Measurements from ENCODE around the gene SLC38A3. TPM values are rescaled to one million over a fixed set of nuclear protein-coding genes. Genes with fewer than 3 reads are reported as not detected.

Gene SLC38A3
- total and polyA plus RNA-seq, 2 donors (not counting 1 experiment from before 2014, with no cell fraction given) = not detected

DNA sequence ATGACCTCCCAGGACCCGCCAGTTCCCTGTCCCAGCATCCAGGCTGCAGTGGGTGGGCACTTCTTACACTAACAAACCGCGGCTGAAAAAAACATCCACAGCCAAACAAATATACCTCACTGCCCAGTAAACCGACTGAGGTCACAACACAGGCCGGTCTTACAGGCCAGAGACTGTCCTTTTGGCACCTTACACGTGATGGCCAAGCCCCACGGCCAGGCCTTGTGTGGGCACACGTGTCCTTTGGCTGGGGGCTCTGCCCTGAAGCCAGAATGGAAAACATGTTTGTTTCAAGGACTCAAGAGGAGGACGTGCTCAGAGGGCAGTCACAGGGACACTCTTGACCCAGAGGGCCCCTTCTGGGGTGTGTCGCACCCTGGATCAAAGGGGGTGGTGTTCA, 9.8 kb downstream of the SLC38A3 start:
- H3K9ac ChIP-seq (ENCODE audit: low read length) = no peak overlapping the region
- intact Hi-C loops (cut with micrococcal nuclease) = no loop called here
- H3K4me3 ChIP-seq (ENCODE audit: control extremely low read depth in 1 of 5, extremely low read depth in 1 of 5, insufficient read depth in 1 of 5, low read depth in 2 of 5, low read length in 4 of 5) = no peak overlapping the region
- Mint-ChIP-seq H3K27ac (no peak overlapping the region), H3K4me1 (no peaks in the 10 kb centered on the region), H3K4me3 (no peak overlapping the region), H3K9me3 (ENCODE audit: insufficient read depth) (no peaks in the 10 kb centered on the region), H3K27me3 (peaks cover 6% of the 10 kb centered on the region)
- no peaks in the 10 kb centered on the region for H3K36me3 ChIP-seq (replicated peaks in 1 of 2; ENCODE audit: control extremely low read depth in 1 of 2, control insufficient read depth in 1 of 2, extremely low read depth in 1 of 2, insufficient read depth in 2 of 2, low read length in 1 of 2)
- no peaks in the 10 kb centered on the region for H3K4me1 ChIP-seq (ENCODE audit: control insufficient read depth in 2 of 2, insufficient read depth in 2 of 2, low read length in 2 of 2)
- H3K4me2 ChIP-seq (replicated peaks; ENCODE audit: low read depth, low read length, poor library complexity, severe bottlenecking) = no peak overlapping the region
- no peak for ATAC-seq (ENCODE audit: low read depth)
- CTCF ChIA-PET = interaction anchor here (1.0 to 3.1 kb wide), 2 partner anchors 11 to 32 kb away, joined by 3 to 15 read pairs; no protein-coding TSS in a partner anchor
- 93% methylated on average over 9 of the region's 10 CpGs for WGBS (ENCODE audit: insufficient coverage)
- H3K9me3 ChIP-seq (ENCODE audit: control extremely low read depth in 1 of 3, control insufficient read depth in 2 of 3, insufficient read depth in 1 of 3, low read length in 2 of 3) = peaks cover 0 to 2% (median 0%) of the 10 kb centered on the region in 3 donors
- TF ChIP-seq, protein P1, sequence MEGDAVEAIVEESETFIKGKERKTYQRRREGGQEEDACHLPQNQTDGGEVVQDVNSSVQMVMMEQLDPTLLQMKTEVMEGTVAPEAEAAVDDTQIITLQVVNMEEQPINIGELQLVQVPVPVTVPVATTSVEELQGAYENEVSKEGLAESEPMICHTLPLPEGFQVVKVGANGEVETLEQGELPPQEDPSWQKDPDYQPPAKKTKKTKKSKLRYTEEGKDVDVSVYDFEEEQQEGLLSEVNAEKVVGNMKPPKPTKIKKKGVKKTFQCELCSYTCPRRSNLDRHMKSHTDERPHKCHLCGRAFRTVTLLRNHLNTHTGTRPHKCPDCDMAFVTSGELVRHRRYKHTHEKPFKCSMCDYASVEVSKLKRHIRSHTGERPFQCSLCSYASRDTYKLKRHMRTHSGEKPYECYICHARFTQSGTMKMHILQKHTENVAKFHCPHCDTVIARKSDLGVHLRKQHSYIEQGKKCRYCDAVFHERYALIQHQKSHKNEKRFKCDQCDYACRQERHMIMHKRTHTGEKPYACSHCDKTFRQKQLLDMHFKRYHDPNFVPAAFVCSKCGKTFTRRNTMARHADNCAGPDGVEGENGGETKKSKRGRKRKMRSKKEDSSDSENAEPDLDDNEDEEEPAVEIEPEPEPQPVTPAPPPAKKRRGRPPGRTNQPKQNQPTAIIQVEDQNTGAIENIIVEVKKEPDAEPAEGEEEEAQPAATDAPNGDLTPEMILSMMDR (IDR thresholded peaks at IDR 0.05) = no peak
- no peak for TF ChIP-seq EZH2 (IDR thresholded peaks at IDR 0.05; ENCODE audit: borderline replicate concordance, insufficient read depth, low read depth, low read length, poor library complexity, severe bottlenecking)
- H2AFZ ChIP-seq (ENCODE audit: insufficient read depth, low read depth, low read length, poor library complexity, severe bottlenecking) = no peak overlapping the region
- no peaks in the 10 kb centered on the region for H4K20me1 ChIP-seq (ENCODE audit: control insufficient read depth, insufficient read depth, low read length, poor library complexity, severe bottlenecking)
- H3K27ac ChIP-seq (ENCODE audit: low read length in 2 of 2) = no peak overlapping the region
- H3K27me3 ChIP-seq (replicated peaks in 1 of 4; ENCODE audit: control extremely low read depth in 1 of 4, control insufficient read depth in 3 of 4, insufficient read depth in 4 of 4, low read length in 3 of 4) = peaks cover 0 to 3% (median 0%) of the 10 kb centered on the region in 4 experiments
- no peak for DNase-seq
- POLR2A ChIA-PET = interaction anchor here (0.5 kb wide), 1 partner anchor 107 kb away, joined by 3 read pairs; no protein-coding TSS in a partner anchor
- H3K79me2 ChIP-seq (ENCODE audit: control insufficient read depth, insufficient read depth, low read length) = no peaks in the 10 kb centered on the region

DNA sequence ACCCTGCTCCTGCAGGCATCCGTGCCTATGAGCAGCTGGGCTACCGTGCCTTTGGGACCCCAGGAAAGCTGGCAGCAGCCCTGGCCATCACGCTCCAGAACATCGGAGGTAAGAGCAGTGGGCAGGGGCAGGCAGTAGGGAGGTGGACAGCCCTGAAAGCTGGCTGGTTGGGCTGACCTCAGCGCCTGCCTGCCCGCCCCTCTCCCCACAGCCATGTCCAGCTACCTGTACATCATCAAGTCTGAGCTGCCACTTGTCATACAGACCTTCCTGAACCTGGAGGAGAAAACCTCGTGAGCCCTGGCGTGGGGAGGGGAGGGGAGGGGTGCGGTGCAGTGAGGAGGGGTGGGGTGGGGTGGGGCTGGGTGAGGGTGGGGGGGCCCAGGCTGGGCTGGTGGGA, 10.5 kb downstream of the SLC38A3 start:
- no peaks in the 10 kb centered on the region for H3K79me2 ChIP-seq (ENCODE audit: control insufficient read depth, insufficient read depth, low read length)
- H2AFZ ChIP-seq (ENCODE audit: insufficient read depth, low read depth, low read length, poor library complexity, severe bottlenecking) = no peak overlapping the region
- peaks cover 6% of the 10 kb centered on the region for H3K27me3 Mint-ChIP-seq
- no peaks in the 10 kb centered on the region for H3K36me3 ChIP-seq (replicated peaks in 1 of 2; ENCODE audit: control extremely low read depth in 1 of 2, control insufficient read depth in 1 of 2, extremely low read depth in 1 of 2, insufficient read depth in 2 of 2, low read length in 1 of 2)
- H4K20me1 ChIP-seq (ENCODE audit: control insufficient read depth, insufficient read depth, low read length, poor library complexity, severe bottlenecking) = no peaks in the 10 kb centered on the region
- no peak overlapping the region for H3K9ac ChIP-seq (ENCODE audit: low read length)
- H3K9me3 Mint-ChIP-seq (ENCODE audit: insufficient read depth) = no peaks in the 10 kb centered on the region
- no peaks in the 10 kb centered on the region for H3K4me1 ChIP-seq (ENCODE audit: control insufficient read depth in 2 of 2, insufficient read depth in 2 of 2, low read length in 2 of 2)
- intact Hi-C loops (cut with micrococcal nuclease) = no loop called here
- CTCF ChIA-PET = interaction anchor here (1.0 to 3.1 kb wide), 2 partner anchors 10 to 31 kb away, joined by 3 to 15 read pairs; no protein-coding TSS in a partner anchor
- H3K27ac ChIP-seq (ENCODE audit: low read length in 2 of 2) = no peak overlapping the region
- H3K4me2 ChIP-seq (replicated peaks; ENCODE audit: low read depth, low read length, poor library complexity, severe bottlenecking) = no peak overlapping the region
- H3K9me3 ChIP-seq (ENCODE audit: control extremely low read depth in 1 of 3, control insufficient read depth in 2 of 3, insufficient read depth in 1 of 3, low read length in 2 of 3) = peaks cover 0 to 2% (median 0%) of the 10 kb centered on the region in 3 donors
- 100% methylated on average over 2 of the region's 9 CpGs for WGBS (ENCODE audit: insufficient coverage)
- TF ChIP-seq, protein P1 (IDR thresholded peaks at IDR 0.05) = no peak
- no peak for TF ChIP-seq EZH2 (IDR thresholded peaks at IDR 0.05; ENCODE audit: borderline replicate concordance, insufficient read depth, low read depth, low read length, poor library complexity, severe bottlenecking)
- ATAC-seq (ENCODE audit: low read depth) (no peak), DNase-seq (no peak)
- peaks cover 0 to 3% (median 1%) of the 10 kb centered on the region in 4 experiments for H3K27me3 ChIP-seq (replicated peaks in 1 of 4; ENCODE audit: control extremely low read depth in 1 of 4, control insufficient read depth in 3 of 4, insufficient read depth in 4 of 4, low read length in 3 of 4)
- H3K4me3 ChIP-seq (ENCODE audit: control extremely low read depth in 1 of 5, extremely low read depth in 1 of 5, insufficient read depth in 1 of 5, low read depth in 2 of 5, low read length in 4 of 5) = no peak overlapping the region
- no peak overlapping the region for H3K4me3 Mint-ChIP-seq
- H3K27ac Mint-ChIP-seq = no peak overlapping the region
- H3K4me1 Mint-ChIP-seq = no peaks in the 10 kb centered on the region
- POLR2A ChIA-PET = interaction anchor here (0.6 kb wide), 1 partner anchor 630 kb away, joined by 3 read pairs; no protein-coding TSS in a partner anchor

All from B cell (primary cell).